GM12878 (cell line): ENCODE results near the gene CACNA2D2. TPM values are rescaled to one million over a fixed set of nuclear protein-coding genes. Genes with fewer than 3 reads are reported as not detected.

Experiments used
- BCL3 ChIP-seq: IDR thresholded peaks from 2 replicates; pipeline ENCODE4 v1.6.1; 2011; ENCODE audit warnings: borderline replicate concordance, low read depth, mild to moderate bottlenecking, moderate library complexity, low read length; ENCODE audit not compliant: insufficient read depth, poor library complexity, severe bottlenecking
- DPF2 ChIP-seq: fragments of 450-650 bp; IDR thresholded peaks from 2 replicates; pipeline ENCODE4 v1.6.1; 2017; ENCODE audit warnings: mild to moderate bottlenecking
- ETV6 ChIP-seq, 2 experiments: fragments of 450-650 bp in 1 of 2; IDR thresholded peaks in 1 of 2; conservative IDR thresholded peaks in 1 of 2; 2 replicates each; pipeline ENCODE4 v1.6.1; 2014; ENCODE audit warnings: antibody characterized with exemption in 1 of 2, borderline replicate concordance in 1 of 2, low read depth in 1 of 2, mild to moderate bottlenecking in 1 of 2, moderate library complexity in 1 of 2
- EZH2 ChIP-seq: IDR thresholded peaks from 2 replicates; pipeline ENCODE4 v1.6.1; 2012; ENCODE audit warnings: low read depth, mild to moderate bottlenecking, control low read depth, inconsistent platforms, low read length, borderline replicate concordance; ENCODE audit not compliant: control insufficient read depth
- FOXM1 ChIP-seq: IDR thresholded peaks from 2 replicates; pipeline ENCODE4 v1.6.1; 2012; ENCODE audit warnings: low read depth, mild to moderate bottlenecking, inconsistent platforms, low read length, moderate library complexity
- HDGF ChIP-seq: fragments of 450-650 bp; IDR thresholded peaks from 2 replicates; pipeline ENCODE4 v1.6.1; 2016; ENCODE audit warnings: antibody characterized with exemption
- MTA2 ChIP-seq: fragments of 450-650 bp; IDR thresholded peaks from 2 replicates; pipeline ENCODE4 v1.6.1; 2016; ENCODE audit warnings: low read depth, mild to moderate bottlenecking, moderate library complexity
- MYB ChIP-seq: fragments of 150-350 bp; IDR thresholded peaks from 2 replicates; pipeline ENCODE4 v1.6.1; 2014; ENCODE audit warnings: mild to moderate bottlenecking, low read depth, low read length, borderline replicate concordance
- PKNOX1 ChIP-seq: fragments of 450-650 bp; IDR thresholded peaks from 2 replicates; pipeline ENCODE4 v1.6.1; 2016; ENCODE audit warnings: mild to moderate bottlenecking
- PML ChIP-seq: IDR thresholded peaks from 2 replicates; pipeline ENCODE4 v1.6.1; 2012; ENCODE audit warnings: low read length, inconsistent platforms
- RBBP5 ChIP-seq: fragments of 200-600 bp; sonication (generic); conservative IDR thresholded peaks from 2 replicates; pipeline ENCODE4 v1.6.1; 2016
- RCOR1 ChIP-seq: conservative IDR thresholded peaks from 2 replicates; pipeline ENCODE4 v1.6.1; 2012; ENCODE audit warnings: low read depth, low read length, improper control_type of control experiment
- RFX5 ChIP-seq: IDR thresholded peaks from 2 replicates; pipeline ENCODE4 v1.6.1; 2011; ENCODE audit warnings: low read depth, low read length, improper control_type of control experiment
- SIN3A ChIP-seq: IDR thresholded peaks from 2 replicates; pipeline ENCODE4 v1.6.1; 2012; ENCODE audit warnings: low read depth, low read length, improper control_type of control experiment
- SREBF1 ChIP-seq: IDR thresholded peaks from 2 replicates; pipeline ENCODE4 v1.6.1; 2012; ENCODE audit warnings: mild to moderate bottlenecking, low read length
- SUZ12 ChIP-seq: fragments of 200-600 bp; sonication (generic); IDR thresholded peaks from one replicate; pipeline ENCODE4 v1.6.1; 2018; ENCODE audit warnings: antibody characterized with exemption, mild to moderate bottlenecking; ENCODE audit not compliant: unreplicated experiment
- TARDBP ChIP-seq: IDR thresholded peaks from 2 replicates; pipeline ENCODE4 v1.6.1; 2016; ENCODE audit warnings: borderline replicate concordance
- YBX1 ChIP-seq: fragments of 450-650 bp; IDR thresholded peaks from 2 replicates; pipeline ENCODE4 v1.6.1; 2016; ENCODE audit warnings: antibody characterized with exemption
- ZBED1 ChIP-seq: IDR thresholded peaks from 2 replicates; pipeline ENCODE4 v1.6.1; 2016; ENCODE audit warnings: borderline replicate concordance
- ZNF207 ChIP-seq: fragments of 450-650 bp; IDR thresholded peaks from 2 replicates; pipeline ENCODE4 v1.6.1; 2014; ENCODE audit warnings: antibody characterized with exemption, mild to moderate bottlenecking, borderline replicate concordance
- ZNF217 ChIP-seq: fragments of 450-650 bp; IDR thresholded peaks from 2 replicates; pipeline ENCODE4 v1.6.1; 2017; ENCODE audit warnings: antibody characterized with exemption, mild to moderate bottlenecking
- ZNF24 ChIP-seq: fragments of 450-650 bp; IDR thresholded peaks from 2 replicates; pipeline ENCODE4 v1.6.1; 2017; ENCODE audit warnings: antibody characterized with exemption, mild to moderate bottlenecking
- ZNF622 ChIP-seq: fragments of 450-650 bp; IDR thresholded peaks from 2 replicates; pipeline ENCODE4 v1.6.1; 2017; ENCODE audit warnings: mild to moderate bottlenecking, inconsistent platforms
- polyA plus RNA-seq, 11 experiments: library from polyadenylated mRNA; depleted of rRNA in 4 of 11; unstranded in 6 of 11; stranded (reverse) in 5 of 11; fragments of >200 nt; fragmentation: Nextera tagmentation in 4 of 11; fragmentation: Illumina TruSeq in 1 of 11; extraction: Ambion mirVana in 4 of 11; extraction: Trizol in 1 of 11; gene quantifications; 1 replicate in 1 of 11; 2 replicates in 10 of 11; pipeline versions ENCODE4 v1.2.1 to v1.2.3, GENCODE V29; 2011 to 2016; ENCODE audit warnings: inconsistent platforms in 2 of 11, missing spikeins in 2 of 11, low read depth in 1 of 11
- total RNA-seq, 4 experiments: library from RNA; depleted of rRNA in 3 of 4; stranded (reverse); fragments of >200 nt in 3 of 4; fragmentation: Illumina TruSeq in 1 of 4; extraction: Trizol in 1 of 4; gene quantifications; 2 replicates each; pipeline versions ENCODE4 v1.2.1 to v1.2.3, GENCODE V29; 2013 to 2021
- TF ChIP-seq, protein P1 (sequence below): fragments of 450-650 bp; IDR thresholded peaks from 2 replicates; pipeline ENCODE4 v1.6.1; 2017; ENCODE audit warnings: mild to moderate bottlenecking, moderate library complexity
- TF ChIP-seq, protein P2 (sequence below): IDR thresholded peaks from 2 replicates; pipeline ENCODE4 v1.6.1; 2012; ENCODE audit warnings: low read depth, low read length, improper control_type of control experiment

CACNA2D2 gene
- total and polyA plus RNA-seq, 10 of the 15 experiments (the other 5 are each of a cell fraction or from before 2014, with no cell fraction given) = 0.03 to 0.07 TPM; not detected in 8

- TF ChIP-seq ZNF24 = no peak; the same call in 1 of the 2 replicates
- TF ChIP-seq EZH2 = no peak
- TF ChIP-seq ETV6 (conservative IDR thresholded peaks at IDR 0.05 in 1 of 2, IDR thresholded peaks at IDR 0.05 in 1 of 2; ENCODE audit: borderline replicate concordance in 1 of 2, low read depth in 1 of 2) = no peak
- TF ChIP-seq, protein P1, sequence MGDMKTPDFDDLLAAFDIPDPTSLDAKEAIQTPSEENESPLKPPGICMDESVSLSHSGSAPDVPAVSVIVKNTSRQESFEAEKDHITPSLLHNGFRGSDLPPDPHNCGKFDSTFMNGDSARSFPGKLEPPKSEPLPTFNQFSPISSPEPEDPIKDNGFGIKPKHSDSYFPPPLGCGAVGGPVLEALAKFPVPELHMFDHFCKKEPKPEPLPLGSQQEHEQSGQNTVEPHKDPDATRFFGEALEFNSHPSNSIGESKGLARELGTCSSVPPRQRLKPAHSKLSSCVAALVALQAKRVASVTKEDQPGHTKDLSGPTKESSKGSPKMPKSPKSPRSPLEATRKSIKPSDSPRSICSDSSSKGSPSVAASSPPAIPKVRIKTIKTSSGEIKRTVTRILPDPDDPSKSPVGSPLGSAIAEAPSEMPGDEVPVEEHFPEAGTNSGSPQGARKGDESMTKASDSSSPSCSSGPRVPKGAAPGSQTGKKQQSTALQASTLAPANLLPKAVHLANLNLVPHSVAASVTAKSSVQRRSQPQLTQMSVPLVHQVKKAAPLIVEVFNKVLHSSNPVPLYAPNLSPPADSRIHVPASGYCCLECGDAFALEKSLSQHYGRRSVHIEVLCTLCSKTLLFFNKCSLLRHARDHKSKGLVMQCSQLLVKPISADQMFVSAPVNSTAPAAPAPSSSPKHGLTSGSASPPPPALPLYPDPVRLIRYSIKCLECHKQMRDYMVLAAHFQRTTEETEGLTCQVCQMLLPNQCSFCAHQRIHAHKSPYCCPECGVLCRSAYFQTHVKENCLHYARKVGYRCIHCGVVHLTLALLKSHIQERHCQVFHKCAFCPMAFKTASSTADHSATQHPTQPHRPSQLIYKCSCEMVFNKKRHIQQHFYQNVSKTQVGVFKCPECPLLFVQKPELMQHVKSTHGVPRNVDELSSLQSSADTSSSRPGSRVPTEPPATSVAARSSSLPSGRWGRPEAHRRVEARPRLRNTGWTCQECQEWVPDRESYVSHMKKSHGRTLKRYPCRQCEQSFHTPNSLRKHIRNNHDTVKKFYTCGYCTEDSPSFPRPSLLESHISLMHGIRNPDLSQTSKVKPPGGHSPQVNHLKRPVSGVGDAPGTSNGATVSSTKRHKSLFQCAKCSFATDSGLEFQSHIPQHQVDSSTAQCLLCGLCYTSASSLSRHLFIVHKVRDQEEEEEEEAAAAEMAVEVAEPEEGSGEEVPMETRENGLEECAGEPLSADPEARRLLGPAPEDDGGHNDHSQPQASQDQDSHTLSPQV = no peak
- no peak for TF ChIP-seq SUZ12
- no peak for TF ChIP-seq RFX5
- TF ChIP-seq SREBF1 = peak; percentile 97
- no peak for TF ChIP-seq ZNF622
- TF ChIP-seq PML = no peak
- no peak for TF ChIP-seq RBBP5
- TF ChIP-seq BCL3 = no peak
- TF ChIP-seq, protein P2, sequence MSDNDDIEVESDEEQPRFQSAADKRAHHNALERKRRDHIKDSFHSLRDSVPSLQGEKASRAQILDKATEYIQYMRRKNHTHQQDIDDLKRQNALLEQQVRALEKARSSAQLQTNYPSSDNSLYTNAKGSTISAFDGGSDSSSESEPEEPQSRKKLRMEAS = 0 out of 2 replicates have a peak, but pooled peaks have one; percentile 3
- TF ChIP-seq HDGF = no peak
- peak; percentile 89 for TF ChIP-seq DPF2
- TF ChIP-seq ZBED1 = no peak
- peak; percentile 10; the same call in 1 of the 2 replicates for TF ChIP-seq PKNOX1
- peak; percentile 99 for TF ChIP-seq ZNF207
- TF ChIP-seq RCOR1 = no peak
- TF ChIP-seq ZNF217 = no peak; the same call in 1 of the 2 replicates
- no peak for TF ChIP-seq FOXM1
- TF ChIP-seq TARDBP = no peak
- TF ChIP-seq SIN3A = no peak; the same call in 1 of the 2 replicates
- TF ChIP-seq MTA2 = no peak
- no peak for TF ChIP-seq YBX1
- no peak for TF ChIP-seq MYB
Observed at GRCh38 chr3:50321336-50322114, 181.9 kb downstream of the CACNA2D2 start (continued).
